Thoracic aorta (tissue), 2 donors: ENCODE results near the gene MIER2. TPM values are rescaled to one million over a fixed set of nuclear protein-coding genes. Genes with fewer than 3 reads are reported as not detected.

Source experiments
- ATAC-seq: fragments of 150-250 bp; one replicate; pipeline ENCODE4 v1.8.0; 2017; ENCODE audit warnings: low read depth; ENCODE audit not compliant: insufficient number of reproducible peaks, low FRiP score
- DNase-seq: peaks from one replicate; pipeline ENCODE4 v3.0.0-alpha.2; 2020; ENCODE audit warnings: low spot score
- H3K27ac ChIP-seq, 2 donors: fragments of 200-600 bp; sonication (generic); 1 replicate in 1 of 2; 2 replicates in 1 of 2; pipeline ENCODE4 v1.5.1; 2016; ENCODE audit warnings: mild to moderate bottlenecking in 2 of 2, moderate library complexity in 2 of 2
- H3K27me3 ChIP-seq: fragments of 200-600 bp; sonication (generic); replicated peaks from 2 replicates; pipeline ENCODE4 v1.6.0; 2016; ENCODE audit warnings: mild to moderate bottlenecking; ENCODE audit not compliant: insufficient read depth
- H3K36me3 ChIP-seq: fragments of 200-600 bp; sonication (generic); one replicate; pipeline ENCODE4 v1.5.1; 2016
- H3K4me1 ChIP-seq, 2 donors: fragments of 200-600 bp; sonication (generic); 1 replicate in 1 of 2; 2 replicates in 1 of 2; pipeline versions ENCODE4 v1.5.1 to v1.6.0; 2016; ENCODE audit warnings: low read depth in 2 of 2, mild to moderate bottlenecking in 1 of 2; ENCODE audit not compliant: control insufficient read depth in 1 of 2
- H3K4me3 ChIP-seq: fragments of 200-600 bp; sonication (generic); 2 replicates; pipeline ENCODE4 v1.5.1; 2016; ENCODE audit warnings: mild to moderate bottlenecking
- H3K9me3 ChIP-seq: fragments of 200-600 bp; sonication (generic); 2 replicates; pipeline ENCODE4 v1.5.1; 2016
- total RNA-seq, 2 donors: library from RNA; depleted of rRNA; stranded (reverse); fragments of >200 nt; gene quantifications; one replicate each; pipeline versions ENCODE4 v1.1.0 to v1.2.3, GENCODE V29; 2016
- TF ChIP-seq, protein P1 (sequence below): fragments of 200-600 bp; sonication (generic); IDR thresholded peaks from one replicate; pipeline ENCODE4 v1.5.1; 2019; ENCODE audit warnings: antibody characterized with exemption

The MIER2 gene
- total RNA-seq, 2 donors from 2014 or later = 8.8 to 43.6 TPM

GRCh38 chr19:339262-339887 lies 5.2 kb downstream of the MIER2 start:
- Histone ChIP-seq H3K36me3 (peaks cover 7% of the 10 kb centered on the region), H3K9me3 (no peaks in the 10 kb centered on the region), H3K27ac (no peak overlapping the region), H3K27me3 (no peaks in the 10 kb centered on the region), H3K4me3 (no peak overlapping the region), H3K4me1 (peaks cover 21 to 32% of the 10 kb centered on the region in 2 donors)
- no peak for DNase-seq
- no peak for ATAC-seq
- TF ChIP-seq, protein P1, sequence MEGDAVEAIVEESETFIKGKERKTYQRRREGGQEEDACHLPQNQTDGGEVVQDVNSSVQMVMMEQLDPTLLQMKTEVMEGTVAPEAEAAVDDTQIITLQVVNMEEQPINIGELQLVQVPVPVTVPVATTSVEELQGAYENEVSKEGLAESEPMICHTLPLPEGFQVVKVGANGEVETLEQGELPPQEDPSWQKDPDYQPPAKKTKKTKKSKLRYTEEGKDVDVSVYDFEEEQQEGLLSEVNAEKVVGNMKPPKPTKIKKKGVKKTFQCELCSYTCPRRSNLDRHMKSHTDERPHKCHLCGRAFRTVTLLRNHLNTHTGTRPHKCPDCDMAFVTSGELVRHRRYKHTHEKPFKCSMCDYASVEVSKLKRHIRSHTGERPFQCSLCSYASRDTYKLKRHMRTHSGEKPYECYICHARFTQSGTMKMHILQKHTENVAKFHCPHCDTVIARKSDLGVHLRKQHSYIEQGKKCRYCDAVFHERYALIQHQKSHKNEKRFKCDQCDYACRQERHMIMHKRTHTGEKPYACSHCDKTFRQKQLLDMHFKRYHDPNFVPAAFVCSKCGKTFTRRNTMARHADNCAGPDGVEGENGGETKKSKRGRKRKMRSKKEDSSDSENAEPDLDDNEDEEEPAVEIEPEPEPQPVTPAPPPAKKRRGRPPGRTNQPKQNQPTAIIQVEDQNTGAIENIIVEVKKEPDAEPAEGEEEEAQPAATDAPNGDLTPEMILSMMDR = no peak

DNA sequence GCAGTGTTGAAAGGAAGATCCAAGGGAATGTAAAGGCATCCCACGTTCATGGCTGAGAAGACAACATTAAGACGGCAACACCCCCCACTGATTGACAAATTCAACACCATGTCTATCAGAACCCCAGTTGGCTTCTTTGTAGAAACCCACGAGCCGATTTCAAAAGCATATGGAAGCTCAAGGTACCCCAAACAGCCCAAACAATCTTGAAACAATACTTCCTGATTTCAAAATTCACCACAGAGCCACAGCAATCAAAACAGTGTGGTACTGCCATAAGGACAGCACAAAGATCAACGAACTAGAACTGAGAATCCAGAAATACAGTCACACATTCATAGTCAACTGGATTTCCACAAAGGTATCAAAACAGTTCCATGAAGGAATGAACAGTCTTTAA lies 6.2 kb downstream of the MIER2 start:
- Histone ChIP-seq H3K4me1 (peaks cover 17 to 28% of the 10 kb centered on the region in 2 donors), H3K27me3 (no peaks in the 10 kb centered on the region), H3K27ac (no peak overlapping the region), H3K4me3 (no peak overlapping the region), H3K9me3 (no peaks in the 10 kb centered on the region), H3K36me3 (peaks cover 9% of the 10 kb centered on the region)
- TF ChIP-seq, protein P1 = no peak
- DNase-seq = no peak
- no peak for ATAC-seq

- H3K4me3 ChIP-seq = no peak overlapping the region
- no peak for ATAC-seq
- TF ChIP-seq, protein P1 = no peak
- no peaks in the 10 kb centered on the region for H3K27me3 ChIP-seq
- no peak for DNase-seq
- no peaks in the 10 kb centered on the region for H3K9me3 ChIP-seq
- peaks cover 13% of the 10 kb centered on the region for H3K36me3 ChIP-seq
- peaks cover 0 to 5% of the 10 kb centered on the region in 2 donors for H3K4me1 ChIP-seq
- H3K27ac ChIP-seq = no peak overlapping the region
These were observed 8.5 kb downstream of the MIER2 start for GRCh38 chr19:336067-336614.

DNA sequence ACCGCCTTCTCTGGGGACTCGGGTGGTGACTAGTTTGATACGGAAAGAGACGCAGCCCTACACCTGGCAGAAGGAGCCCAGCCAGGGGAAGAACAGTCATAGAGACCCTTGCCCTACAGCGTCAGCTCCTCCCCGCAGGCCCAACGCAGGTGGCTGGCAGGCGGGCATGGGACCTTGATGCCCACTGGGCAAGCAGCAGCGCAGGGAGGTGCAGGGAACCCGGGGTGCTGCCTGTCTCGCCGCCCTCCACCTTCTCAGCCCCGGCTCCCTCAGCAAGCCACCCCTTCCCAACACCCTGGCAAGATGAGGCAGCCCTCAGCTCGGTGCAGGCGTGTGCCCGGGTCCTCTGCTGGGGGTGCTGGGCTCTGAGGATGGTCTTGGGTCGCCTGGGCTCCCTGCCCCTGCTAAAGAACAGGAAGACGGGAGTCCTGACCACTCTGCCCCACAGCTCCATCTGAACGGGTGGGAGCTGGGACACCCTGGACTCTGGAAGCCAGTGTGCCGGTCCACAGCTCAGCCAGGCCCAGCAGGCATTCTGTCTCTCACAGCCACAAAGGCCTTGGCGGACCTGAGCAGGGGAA lies 9.0 kb downstream of the MIER2 start:
- TF ChIP-seq, protein P1 = no peak
- Histone ChIP-seq H3K36me3 (peaks cover 19% of the 10 kb centered on the region), H3K27me3 (no peaks in the 10 kb centered on the region), H3K4me3 (no peak overlapping the region), H3K9me3 (peaks cover 4% of the 10 kb centered on the region), H3K27ac (no peak overlapping the region), H3K4me1 (no peaks in the 10 kb centered on the region)
- no peak for ATAC-seq
- no peak for DNase-seq

GRCh38 chr19:335072-335471 lies 9.5 kb downstream of the MIER2 start:
- Histone ChIP-seq H3K36me3 (peaks cover 22% of the 10 kb centered on the region), H3K27ac (no peak overlapping the region), H3K4me3 (no peak overlapping the region), H3K9me3 (peaks cover 4% of the 10 kb centered on the region), H3K27me3 (no peaks in the 10 kb centered on the region), H3K4me1 (no peaks in the 10 kb centered on the region)
- no peak for DNase-seq
- no peak for ATAC-seq
- TF ChIP-seq, protein P1 = no peak
